MCF 10A (cell line): ENCODE results near the gene HID1. TPM values are rescaled to one million over a fixed set of nuclear protein-coding genes. Genes with fewer than 3 reads are reported as not detected.

Experiments used
- BruUV-seq: library from RNA; stranded (reverse); fragments of 400-500 nt; replicated peaks from 2 replicates; lab custom pipeline; 2021; lab: Mats Ljungman, UMichigan
- CTCF ChIA-PET: fragments of 300-600 bp; sonication (Branson Sonifier 250); formaldehyde crosslinking; extraction: SDS; loops from one replicate; lab custom pipeline; 2021; ENCODE audit warnings: antibody characterized with exemption, inconsistent platforms; lab: Yijun Ruan, JAX
- POLR2A ChIA-PET: fragments of 300-600, 350-650 bp; sonication (Branson Sonifier 250); formaldehyde crosslinking; extraction: SDS; loops from one replicate; lab custom pipeline; 2020; ENCODE audit warnings: antibody characterized with exemption, inconsistent platforms; lab: Yijun Ruan, JAX
- DNase-seq: peaks from one replicate; pipeline ENCODE4 v3.0.0-alpha.2; 2018; ENCODE audit not compliant: unreplicated experiment
- H3K27ac Mint-ChIP-seq: one replicate; pipeline ENCODE4 v1.8.0; 2022; ENCODE audit warnings: mild to moderate bottlenecking, low read depth, mixed read lengths; ENCODE audit not compliant: unreplicated experiment
- H3K27me3 Mint-ChIP-seq: one replicate; pipeline ENCODE4 v1.8.0; 2022; ENCODE audit warnings: mixed read lengths; ENCODE audit not compliant: insufficient read depth, unreplicated experiment
- H3K36me3 Mint-ChIP-seq: one replicate; pipeline ENCODE4 v1.8.0; 2022; ENCODE audit warnings: mild to moderate bottlenecking, moderate library complexity, mixed read lengths; ENCODE audit not compliant: insufficient read depth, unreplicated experiment
- H3K4me1 Mint-ChIP-seq: one replicate; pipeline ENCODE4 v1.8.0; 2022; ENCODE audit warnings: mixed read lengths; ENCODE audit not compliant: insufficient read depth, unreplicated experiment
- H3K4me3 Mint-ChIP-seq: one replicate; pipeline ENCODE4 v1.8.0; 2022; ENCODE audit warnings: mild to moderate bottlenecking, moderate library complexity, mixed read lengths; ENCODE audit not compliant: unreplicated experiment
- H3K9me3 Mint-ChIP-seq: one replicate; pipeline ENCODE4 v1.8.0; 2022; ENCODE audit warnings: mixed read lengths; ENCODE audit not compliant: unreplicated experiment
- intact Hi-C: fragments of 100-400 bp; cut with micrococcal nuclease; formaldehyde crosslinking; loops from 2 replicates; pipeline ENCODE4 v1.14.1; 2022
- total RNA-seq: library from RNA; stranded (reverse); gene quantifications from 2 replicates; pipeline ENCODE4 v1.2.3, GENCODE V29; 2022
- TF ChIP-seq, protein P1 (sequence below): fragments of 200-600 bp; IDR thresholded peaks from one replicate; pipeline ENCODE4 v1.8.0; 2022; ENCODE audit warnings: antibody characterized with exemption, mild to moderate bottlenecking; ENCODE audit not compliant: unreplicated experiment

Gene HID1
- total RNA-seq, 1 experiment from 2014 or later = 3.2 TPM

DNA sequence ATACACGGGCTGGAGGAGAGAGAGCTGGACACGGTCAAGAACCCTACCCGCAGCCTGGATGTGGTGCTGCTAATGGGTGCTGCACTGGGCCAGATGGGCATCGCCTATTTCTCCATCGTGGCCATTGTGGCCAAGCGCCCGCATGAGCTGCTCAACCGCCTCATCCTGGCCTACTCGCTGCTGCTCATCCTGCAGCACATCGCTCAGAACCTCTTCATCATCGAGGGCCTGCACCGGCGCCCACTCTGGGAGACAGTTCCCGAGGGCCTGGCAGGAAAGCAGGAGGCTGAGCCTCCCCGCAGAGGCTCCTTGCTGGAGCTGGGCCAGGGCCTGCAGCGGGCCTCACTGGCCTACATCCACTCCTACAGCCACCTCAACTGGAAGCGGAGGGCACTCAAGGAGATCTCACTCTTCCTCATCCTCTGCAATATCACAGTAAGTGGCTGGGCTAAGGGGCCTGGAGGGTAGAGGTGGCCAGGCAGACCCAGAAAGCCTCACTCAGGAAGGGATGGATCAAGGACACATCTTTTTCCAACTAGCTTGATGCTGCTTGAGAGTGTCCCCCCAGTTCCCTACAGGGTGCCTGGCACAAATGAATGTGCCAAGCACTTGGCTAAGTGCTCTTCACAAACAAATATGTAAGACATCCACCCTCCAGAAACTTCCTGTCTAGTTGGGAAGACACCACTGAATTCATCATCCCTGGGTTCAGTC, 25.4 kb downstream of the HID1 start:
- TF ChIP-seq, protein P1, sequence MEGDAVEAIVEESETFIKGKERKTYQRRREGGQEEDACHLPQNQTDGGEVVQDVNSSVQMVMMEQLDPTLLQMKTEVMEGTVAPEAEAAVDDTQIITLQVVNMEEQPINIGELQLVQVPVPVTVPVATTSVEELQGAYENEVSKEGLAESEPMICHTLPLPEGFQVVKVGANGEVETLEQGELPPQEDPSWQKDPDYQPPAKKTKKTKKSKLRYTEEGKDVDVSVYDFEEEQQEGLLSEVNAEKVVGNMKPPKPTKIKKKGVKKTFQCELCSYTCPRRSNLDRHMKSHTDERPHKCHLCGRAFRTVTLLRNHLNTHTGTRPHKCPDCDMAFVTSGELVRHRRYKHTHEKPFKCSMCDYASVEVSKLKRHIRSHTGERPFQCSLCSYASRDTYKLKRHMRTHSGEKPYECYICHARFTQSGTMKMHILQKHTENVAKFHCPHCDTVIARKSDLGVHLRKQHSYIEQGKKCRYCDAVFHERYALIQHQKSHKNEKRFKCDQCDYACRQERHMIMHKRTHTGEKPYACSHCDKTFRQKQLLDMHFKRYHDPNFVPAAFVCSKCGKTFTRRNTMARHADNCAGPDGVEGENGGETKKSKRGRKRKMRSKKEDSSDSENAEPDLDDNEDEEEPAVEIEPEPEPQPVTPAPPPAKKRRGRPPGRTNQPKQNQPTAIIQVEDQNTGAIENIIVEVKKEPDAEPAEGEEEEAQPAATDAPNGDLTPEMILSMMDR = no peak
- Mint-ChIP-seq H3K4me1 (peaks cover 20% of the 10 kb centered on the region), H3K4me3 (no peak overlapping the region), H3K36me3 (no peaks in the 10 kb centered on the region), H3K27ac (no peak overlapping the region), H3K9me3 (no peaks in the 10 kb centered on the region), H3K27me3 (no peaks in the 10 kb centered on the region)
- POLR2A ChIA-PET = no interaction called here
- intact Hi-C loops = no loop called here
- no peak for DNase-seq
- CTCF ChIA-PET = interaction anchor here (0.6 to 3.6 kb wide), 4 partner anchors 10 to 514 kb away, joined by 4 to 16 read pairs (median 5); no protein-coding TSS in a partner anchor
- no TSS peak for BruUV-seq

DNA sequence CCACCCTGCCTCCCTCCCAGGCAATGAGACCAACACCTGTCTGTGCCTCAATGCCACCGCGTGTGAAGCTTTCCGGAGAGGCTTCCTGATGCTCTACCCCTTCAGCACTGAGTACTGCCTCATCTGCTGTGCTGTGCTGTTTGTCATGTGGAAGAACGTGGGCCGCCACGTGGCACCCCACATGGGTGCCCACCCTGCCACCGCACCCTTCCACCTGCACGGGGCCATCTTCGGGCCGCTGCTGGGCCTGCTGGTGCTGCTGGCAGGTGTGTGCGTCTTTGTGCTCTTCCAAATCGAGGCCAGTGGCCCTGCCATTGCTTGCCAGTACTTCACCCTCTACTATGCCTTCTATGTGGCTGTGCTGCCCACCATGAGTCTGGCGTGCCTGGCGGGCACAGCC, 25.9 kb downstream of the HID1 start:
- CTCF ChIA-PET = interaction anchor here (1.2 to 3.6 kb wide), 3 partner anchors 11 to 15 kb away, joined by 6 to 16 read pairs (median 6); no protein-coding TSS in a partner anchor

DNA sequence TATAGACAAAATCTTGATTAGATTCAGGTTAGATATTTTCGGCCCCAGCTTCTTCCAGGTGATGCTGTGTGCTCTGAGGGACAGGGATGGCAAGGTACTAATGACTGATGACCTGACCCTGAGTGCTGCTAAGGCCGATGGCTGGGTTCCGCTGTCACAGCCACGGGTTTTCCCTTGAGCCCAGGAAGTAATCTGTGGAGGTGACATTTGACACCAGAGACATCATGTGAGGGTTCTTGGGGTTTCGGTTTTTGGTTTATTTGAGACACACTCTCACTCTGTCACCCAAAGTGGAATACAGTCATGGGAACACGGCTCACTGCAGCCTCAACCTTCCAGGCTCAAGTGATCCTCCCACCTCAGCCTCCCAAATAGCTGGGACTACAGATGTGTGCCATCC, 27.0 kb downstream of the HID1 start:
- no peak for DNase-seq
- POLR2A ChIA-PET = interaction anchor here (0.7 to 2.0 kb wide), 2 partner anchors 11 to 16 kb away, joined by 3 to 6 read pairs; no protein-coding TSS in a partner anchor
- no peaks in the 10 kb centered on the region for H3K9me3 Mint-ChIP-seq
- no peaks in the 10 kb centered on the region for H3K36me3 Mint-ChIP-seq
- BruUV-seq = no TSS peak
- no peaks in the 10 kb centered on the region for H3K27me3 Mint-ChIP-seq
- H3K27ac Mint-ChIP-seq = peak overlapping the region; percentile 83
- CTCF ChIA-PET = interaction anchor here (1.2 to 1.3 kb wide), 2 partner anchors 12 to 16 kb away, joined by 6 read pairs; no protein-coding TSS in a partner anchor
- TF ChIP-seq, protein P1 = no peak
- intact Hi-C loops = loop anchor here (2.0 kb wide), 1 partner anchor 73 kb away; the partner anchor contains the start of gene FDXR
- peaks cover 20% of the 10 kb centered on the region for H3K4me1 Mint-ChIP-seq
- H3K4me3 Mint-ChIP-seq = no peak overlapping the region

More for the DNA sequence above, 25.9 kb downstream of the HID1 start:
- BruUV-seq = no TSS peak
- Mint-ChIP-seq H3K4me3 (no peak overlapping the region), H3K36me3 (no peaks in the 10 kb centered on the region), H3K27ac (no peak overlapping the region), H3K4me1 (peaks cover 20% of the 10 kb centered on the region), H3K9me3 (no peaks in the 10 kb centered on the region), H3K27me3 (no peaks in the 10 kb centered on the region)
- TF ChIP-seq, protein P1 = no peak
- no peak for DNase-seq
- intact Hi-C loops = no loop called here
- POLR2A ChIA-PET = interaction anchor here (0.8 kb wide), 1 partner anchor 160 kb away, joined by 4 read pairs; no protein-coding TSS in a partner anchor
